Naive thymus-derived CD4-positive, alpha-beta T cell (primary cell): ENCODE data around the gene PCSK4. TPM values are rescaled to one million over a fixed set of nuclear protein-coding genes. Genes with fewer than 3 reads are reported as not detected.

ENCODE experiments used
- ATAC-seq: fragments of 150-1000 bp; cut with Tn5 transposase; 2 replicates; pipeline ENCODE4 v1.10.0; 2021; ENCODE audit warnings: mild to moderate bottlenecking, moderate library complexity
- CTCF ChIA-PET: fragments of 350-600 bp; sonication (Branson Sonifier 250); formaldehyde crosslinking; loops from one replicate; lab custom pipeline; 2021; ENCODE audit warnings: antibody characterized with exemption; lab: Charles Lee
- POLR2A ChIA-PET: fragments of 350-600 bp; sonication (Branson Sonifier 250); formaldehyde crosslinking; loops from one replicate; lab custom pipeline; 2021; ENCODE audit warnings: antibody characterized with exemption, inconsistent platforms; lab: Charles Lee
- DNase-seq, 9 donors: peaks; one replicate each; pipeline versions ENCODE4 v3.0.0 to v3.0.0-alpha.2; 2020 to 2022; ENCODE audit warnings: mixed read lengths in 1 of 9
- H3K27ac ChIP-seq: one replicate; pipeline ENCODE4 v1.7.0; 2013; ENCODE audit warnings: mild to moderate bottlenecking, low read depth, low read length, moderate library complexity
- H3K27me3 ChIP-seq, 2 donors: one replicate each; pipeline ENCODE4 v1.7.0; 2013; ENCODE audit warnings: low read length in 2 of 2, mild to moderate bottlenecking in 2 of 2, moderate library complexity in 2 of 2; ENCODE audit not compliant: control insufficient read depth in 2 of 2, insufficient read depth in 2 of 2
- H3K36me3 ChIP-seq, 3 experiments: 1 replicate in 2 of 3; 2 replicates in 1 of 3; pipeline ENCODE4 v1.7.0; 2013; ENCODE audit warnings: low read length in 3 of 3, mild to moderate bottlenecking in 3 of 3, moderate library complexity in 1 of 3; ENCODE audit not compliant: insufficient read depth in 3 of 3, control insufficient read depth in 2 of 3
- H3K4me1 ChIP-seq, 2 donors: one replicate each; pipeline ENCODE4 v1.7.0; 2013; ENCODE audit warnings: low read length in 2 of 2, mild to moderate bottlenecking in 2 of 2, moderate library complexity in 1 of 2; ENCODE audit not compliant: control insufficient read depth in 2 of 2, insufficient read depth in 2 of 2
- H3K4me3 ChIP-seq: 2 replicates; pipeline ENCODE4 v1.7.0; 2013; ENCODE audit warnings: mild to moderate bottlenecking, low read length
- H3K9me3 ChIP-seq, 3 experiments: 1 replicate in 2 of 3; 2 replicates in 1 of 3; pipeline ENCODE4 v1.7.0; 2013; ENCODE audit warnings: low read length in 3 of 3; ENCODE audit not compliant: control insufficient read depth in 2 of 3
- H3K27ac Mint-ChIP-seq, 9 donors: one replicate each; pipeline ENCODE4 v1.8.0; 2020 to 2022; ENCODE audit warnings: mixed read lengths in 9 of 9, mild to moderate bottlenecking in 8 of 9, moderate library complexity in 5 of 9, inconsistent platforms in 2 of 9
- H3K27me3 Mint-ChIP-seq, 5 donors: one replicate each; pipeline ENCODE4 v1.8.0; 2021 to 2022; ENCODE audit warnings: mixed read lengths in 5 of 5, mild to moderate bottlenecking in 1 of 5
- H3K36me3 Mint-ChIP-seq, 5 donors: one replicate each; pipeline ENCODE4 v1.8.0; 2020 to 2022; ENCODE audit warnings: mixed read lengths in 5 of 5, mild to moderate bottlenecking in 3 of 5, inconsistent platforms in 1 of 5
- H3K4me1 Mint-ChIP-seq, 7 donors: one replicate each; pipeline ENCODE4 v1.8.0; 2020 to 2022; ENCODE audit warnings: mixed read lengths in 7 of 7, mild to moderate bottlenecking in 3 of 7, inconsistent platforms in 1 of 7
- H3K4me3 Mint-ChIP-seq, 10 donors: one replicate each; pipeline ENCODE4 v1.8.0; 2020 to 2022; ENCODE audit warnings: mild to moderate bottlenecking in 10 of 10, mixed read lengths in 10 of 10, moderate library complexity in 6 of 10, inconsistent platforms in 2 of 10
- H3K9me3 Mint-ChIP-seq, 11 donors: one replicate each; pipeline ENCODE4 v1.8.0; 2020 to 2022; ENCODE audit warnings: mixed read lengths in 11 of 11, mild to moderate bottlenecking in 4 of 11, inconsistent platforms in 1 of 11, moderate library complexity in 1 of 11
- intact Hi-C, 2 donors: fragments of 100-400 bp; cut with micrococcal nuclease; formaldehyde crosslinking; loops; one replicate each; pipeline ENCODE4 v1.15.1; 2023
- polyA plus RNA-seq, 2 donors: library from polyadenylated mRNA; unstranded; fragments of 300-500 nt; fragmentation: Illumina TruSeq; gene quantifications; one replicate each; pipeline ENCODE4 v1.2.3, GENCODE V29; 2021
- total RNA-seq, 6 experiments: library from RNA in 5 of 6; stranded (reverse) in 5 of 6; gene quantifications; 1 replicate in 5 of 6; 2 replicates in 1 of 6; pipeline ENCODE4 v1.2.3 and lab custom pipeline; 2021 to 2026

PCSK4 gene
- total and polyA plus RNA-seq, 7 experiments from 2014 or later: 0.64 to 10.8 (median 7.4) TPM

GRCh38 chr19:1516395-1516753 lies 26.2 kb upstream of the PCSK4 start:
- ChIA-PET CTCF (interaction anchor here (1.1 kb wide), 1 partner anchor 72 kb away, joined by 3 read pairs; no protein-coding TSS in a partner anchor), POLR2A (no interaction called here)
- Histone ChIP-seq H3K9me3 (no peaks in the 10 kb centered on the region), H3K36me3 (no peaks in the 10 kb centered on the region), H3K27me3 (no peaks in the 10 kb centered on the region), H3K4me3 (no peak overlapping the region), H3K4me1 (peaks cover 0 to 13% of the 10 kb centered on the region in 2 donors), H3K27ac (no peak overlapping the region)
- Mint-ChIP-seq H3K4me3 (no peak overlapping the region), H3K27ac (no peak overlapping the region), H3K27me3 (peaks cover 0 to 6% (median 0%) of the 10 kb centered on the region in 5 donors), H3K4me1 (peaks cover 0 to 10% (median 6%) of the 10 kb centered on the region in 7 donors), H3K9me3 (peaks cover 0 to 4% (median 0%) of the 10 kb centered on the region in 11 donors), H3K36me3 (no peaks in the 10 kb centered on the region)
- no peak for DNase-seq
- intact Hi-C loops: loop anchor here in 1 of 2 donors (10.0 kb wide), 1 partner anchor 72 kb away; no protein-coding TSS in a partner anchor
- ATAC-seq: no peak

GRCh38 chr19:1514986-1515721 lies 25.0 kb upstream of the PCSK4 start:
- H3K9me3 Mint-ChIP-seq: peaks cover 0 to 4% (median 0%) of the 10 kb centered on the region in 11 donors
- Histone ChIP-seq H3K36me3 (no peaks in the 10 kb centered on the region), H3K4me3 (no peak overlapping the region), H3K4me1 (peaks cover 0 to 13% of the 10 kb centered on the region in 2 donors), H3K9me3 (no peaks in the 10 kb centered on the region), H3K27me3 (no peaks in the 10 kb centered on the region), H3K27ac (no peak overlapping the region)
- ATAC-seq (no peak), DNase-seq (no peak)
- H3K4me3 Mint-ChIP-seq: no peak overlapping the region
- CTCF ChIA-PET: no interaction called here
- H3K27me3 Mint-ChIP-seq: peaks cover 0 to 14% (median 0%) of the 10 kb centered on the region in 5 donors
- POLR2A ChIA-PET: no interaction called here
- intact Hi-C loops: loop anchor here (1.0 to 10.0 kb wide), 3 partner anchors 12 to 236 kb away; no protein-coding TSS in a partner anchor
- H3K36me3 Mint-ChIP-seq: no peaks in the 10 kb centered on the region
- H3K4me1 Mint-ChIP-seq: peaks cover 0 to 19% (median 12%) of the 10 kb centered on the region in 7 donors
- H3K27ac Mint-ChIP-seq: no peak overlapping the region

- Histone ChIP-seq H3K27ac (no peak overlapping the region), H3K4me1 (peaks cover 0 to 13% of the 10 kb centered on the region in 2 donors), H3K36me3 (no peaks in the 10 kb centered on the region), H3K4me3 (no peak overlapping the region), H3K9me3 (no peaks in the 10 kb centered on the region), H3K27me3 (no peaks in the 10 kb centered on the region)
- intact Hi-C loops: loop anchor here (1.0 to 10.0 kb wide), 3 partner anchors 11 to 235 kb away; no protein-coding TSS in a partner anchor
- peaks cover 0 to 20% (median 0%) of the 10 kb centered on the region in 5 donors for H3K27me3 Mint-ChIP-seq
- H3K4me1 Mint-ChIP-seq: peaks cover 0 to 26% (median 13%) of the 10 kb centered on the region in 7 donors
- H3K4me3 Mint-ChIP-seq: peak overlapping the region in 4 of 10 donors; percentile 17 to 62 (median 31)
- POLR2A ChIA-PET: no interaction called here
- CTCF ChIA-PET: no interaction called here
- DNase-seq: no peak
- H3K36me3 Mint-ChIP-seq: no peaks in the 10 kb centered on the region
- peaks cover 0 to 4% (median 0%) of the 10 kb centered on the region in 11 donors for H3K9me3 Mint-ChIP-seq
- ATAC-seq: no peak
- no peak overlapping the region for H3K27ac Mint-ChIP-seq
Measured at GRCh38 chr19:1514295-1514661, 24.1 kb upstream of the PCSK4 start.

GRCh38 chr19:1513499-1514294 lies 23.5 kb upstream of the PCSK4 start:
- H3K4me1 Mint-ChIP-seq: peaks cover 0 to 27% (median 15%) of the 10 kb centered on the region in 7 donors
- no peaks in the 10 kb centered on the region for H3K36me3 Mint-ChIP-seq
- ChIA-PET POLR2A (no interaction called here), CTCF (no interaction called here)
- no peak overlapping the region for H3K27ac Mint-ChIP-seq
- H3K9me3 Mint-ChIP-seq: peaks cover 0 to 4% (median 0%) of the 10 kb centered on the region in 11 donors
- Histone ChIP-seq H3K4me1 (peaks cover 0 to 13% of the 10 kb centered on the region in 2 donors), H3K4me3 (no peak overlapping the region), H3K27ac (no peak overlapping the region), H3K27me3 (no peaks in the 10 kb centered on the region), H3K9me3 (no peaks in the 10 kb centered on the region), H3K36me3 (no peaks in the 10 kb centered on the region)
- H3K27me3 Mint-ChIP-seq: peaks cover 0 to 21% (median 0%) of the 10 kb centered on the region in 5 donors
- peak overlapping the region in 5 of 10 donors; percentile 17 to 62 (median 33) for H3K4me3 Mint-ChIP-seq
- intact Hi-C loops: loop anchor here (1.0 to 10.0 kb wide), 7 partner anchors 10 to 235 kb away; partner anchors contain the start of genes PCSK4 (in 1 of the 2), REEP6 (in 1 of the 2) and RPS15 (in 1 of the 2)
- ATAC-seq (peak; percentile 74), DNase-seq (peak; percentile 44 to 83 (median 64))

- ATAC-seq (peak; percentile 73), DNase-seq (peak in 8 of 9 donors; percentile 34 to 82 (median 50))
- intact Hi-C loops: loop anchor here (1.0 to 10.0 kb wide), 6 partner anchors 10 to 75 kb away; partner anchors contain the start of genes PCSK4 (in 1 of the 2), REEP6 (in 1 of the 2) and RPS15 (in 1 of the 2)
- H3K9me3 ChIP-seq: no peaks in the 10 kb centered on the region
- peak within 1 kb of the TSS in 5 of 9 donors; percentile 44 to 75 (median 63) for H3K27ac Mint-ChIP-seq
- peak within 1 kb of the TSS; percentile 59 for H3K4me3 ChIP-seq
- H3K36me3 Mint-ChIP-seq: peaks cover 0 to 1% (median 0%) of the 10 kb centered on the region in 5 donors
- peaks cover 0 to 4% (median 0%) of the 10 kb centered on the region in 11 donors for H3K9me3 Mint-ChIP-seq
- H3K4me1 ChIP-seq: peaks cover 0 to 13% of the 10 kb centered on the region in 2 donors
- ChIA-PET CTCF (no interaction called here), POLR2A (no interaction called here)
- no peaks in the 10 kb centered on the region for H3K27me3 ChIP-seq
- peak within 1 kb of the TSS; percentile 67 for H3K27ac ChIP-seq
- H3K36me3 ChIP-seq: no peaks in the 10 kb centered on the region
- H3K4me3 Mint-ChIP-seq: peak within 1 kb of the TSS; percentile 64 to 85 (median 74)
- H3K27me3 Mint-ChIP-seq: peaks cover 0 to 25% (median 0%) of the 10 kb centered on the region in 5 donors
- peaks cover 1 to 32% (median 18%) of the 10 kb centered on the region in 7 donors for H3K4me1 Mint-ChIP-seq
Measured at GRCh38 chr19:1512671-1513498, 22.7 kb upstream of the PCSK4 start, which contains the start of gene ADAMTSL5. Gene ADAMTSL5, minus strand, starts transcription at chr19:1513019. Its CDS starts 2,076 bp downstream, at chr19:1510943.
